OCI-LY7 (cell line): ENCODE results near the gene IGF2BP2. TPM values are rescaled to one million over a fixed set of nuclear protein-coding genes. Genes with fewer than 3 reads are reported as not detected.

Source experiments
- BruUV-seq: library from RNA; stranded (reverse); fragments of 400-500 nt; replicated peaks from 2 replicates; lab custom pipeline; 2021; lab: Mats Ljungman, UMichigan
- CTCF ChIA-PET: fragments of 300-600 bp; sonication (Branson Sonifier 250); formaldehyde crosslinking; loops from one replicate; lab custom pipeline; 2022; ENCODE audit warnings: antibody characterized with exemption; ENCODE audit not compliant: unreplicated experiment; lab: Charles Lee
- POLR2A ChIA-PET: fragments of 300-600 bp; sonication (Branson Sonifier 250); formaldehyde crosslinking; loops from one replicate; lab custom pipeline; 2022; ENCODE audit warnings: antibody characterized with exemption; lab: Charles Lee
- DNase-seq: peaks from one replicate; pipeline ENCODE4 v3.0.0-alpha.2; 2015; ENCODE audit warnings: low spot score
- H2AFZ ChIP-seq: fragments of 200-600 bp; sonication (generic), shearing (Covaris generic); 2 replicates; pipeline ENCODE4 v1.6.1; 2014; ENCODE audit warnings: mild to moderate bottlenecking, antibody characterized with exemption, low read length, moderate library complexity
- H3K27ac ChIP-seq: fragments of 200-600 bp; sonication (generic); 2 replicates; pipeline ENCODE4 v1.5.1; 2014; ENCODE audit warnings: mixed run types, low read depth, mild to moderate bottlenecking, moderate library complexity, low read length, inconsistent platforms; ENCODE audit not compliant: poor library complexity, severe bottlenecking
- H3K36me3 ChIP-seq: fragments of 200-600 bp; sonication (generic); 2 replicates; pipeline ENCODE4 v1.6.1; 2014; ENCODE audit warnings: mild to moderate bottlenecking, antibody characterized with exemption, low read length, moderate library complexity, mixed read lengths; ENCODE audit not compliant: insufficient read depth
- H3K4me1 ChIP-seq: fragments of 200-600 bp; sonication (generic); 2 replicates; pipeline ENCODE4 v1.5.1; 2014; ENCODE audit warnings: mild to moderate bottlenecking, low read length; ENCODE audit not compliant: insufficient read depth, poor library complexity, severe bottlenecking
- H3K4me2 ChIP-seq: fragments of 200-600 bp; sonication (generic); 2 replicates; pipeline ENCODE4 v1.6.1; 2014; ENCODE audit warnings: mild to moderate bottlenecking, low read length
- H3K4me3 ChIP-seq: fragments of 200-600 bp; sonication (generic); 2 replicates; pipeline ENCODE4 v1.5.1; 2014; ENCODE audit warnings: mild to moderate bottlenecking, low read depth, low read length; ENCODE audit not compliant: poor library complexity, severe bottlenecking
- H3K79me2 ChIP-seq: fragments of 200-600 bp; sonication (generic); 2 replicates; pipeline ENCODE4 v1.6.1; 2016; ENCODE audit warnings: low read depth, mild to moderate bottlenecking, low read length, moderate library complexity, mixed read lengths; ENCODE audit not compliant: insufficient read depth
- H3K9me2 ChIP-seq: fragments of 200-600 bp; sonication (generic); 2 replicates; pipeline ENCODE4 v1.6.1; 2016; ENCODE audit warnings: mild to moderate bottlenecking, low read length, mixed read lengths; ENCODE audit not compliant: insufficient read depth
- H3K9me3 ChIP-seq: fragments of 200-600 bp; sonication (generic); 2 replicates; pipeline ENCODE4 v1.6.1; 2014; ENCODE audit warnings: mild to moderate bottlenecking, mixed run types, low read length, mixed read lengths
- H4K20me1 ChIP-seq: fragments of 200-600 bp; sonication (generic); 2 replicates; pipeline ENCODE4 v1.6.1; 2014; ENCODE audit warnings: mild to moderate bottlenecking, antibody characterized with exemption, low read length, moderate library complexity, mixed read lengths; ENCODE audit not compliant: insufficient read depth
- CTCF ChIP-seq: fragments of 200-600 bp; sonication (generic); conservative IDR thresholded peaks from 2 replicates; pipeline ENCODE4 v1.5.1; 2014; ENCODE audit warnings: mild to moderate bottlenecking, antibody characterized with exemption, low read length, moderate library complexity, mixed read lengths
- EZH2phosphoT487 ChIP-seq: fragments of 200-600 bp; sonication (generic); IDR thresholded peaks from 2 replicates; pipeline ENCODE4 v1.6.1; 2018; ENCODE audit warnings: low read depth, borderline replicate concordance, mild to moderate bottlenecking, mixed run types, antibody characterized with exemption, low read length, moderate library complexity, mixed read lengths
- intact Hi-C: fragments of 100-400 bp; cut with micrococcal nuclease; formaldehyde crosslinking; loops from one replicate; pipeline ENCODE4 v1.10.0; 2022; ENCODE audit not compliant: unreplicated experiment
- total RNA-seq, 2 experiments: library from RNA; depleted of rRNA in 1 of 2; stranded (reverse); fragments of >200 nt in 1 of 2; shearing (Covaris generic) in 1 of 2; gene quantifications; 2 replicates each; pipeline ENCODE4 v1.2.3, GENCODE V29; 2014 to 2022

The IGF2BP2 gene
- total RNA-seq, 2 experiments from 2014 or later: not detected

- H3K9me2 ChIP-seq: no peaks in the 10 kb centered on the region
- no peak overlapping the region for H3K27ac ChIP-seq
- TF ChIP-seq EZH2phosphoT487: no peak
- no peak for TF ChIP-seq CTCF
- H3K4me3 ChIP-seq: no peak overlapping the region
- no peak overlapping the region for H3K4me2 ChIP-seq
- no peaks in the 10 kb centered on the region for H3K9me3 ChIP-seq
- no peaks in the 10 kb centered on the region for H3K4me1 ChIP-seq
- no peaks in the 10 kb centered on the region for H4K20me1 ChIP-seq
- H3K36me3 ChIP-seq: no peaks in the 10 kb centered on the region
- no peak overlapping the region for H2AFZ ChIP-seq
- DNase-seq: no peak
- intact Hi-C loops: no loop called here
- H3K79me2 ChIP-seq: no peaks in the 10 kb centered on the region
- ChIA-PET POLR2A (interaction anchor here (0.6 kb wide), 1 partner anchor 15 kb away, joined by 4 read pairs; no protein-coding TSS in a partner anchor), CTCF (no interaction called here)
- BruUV-seq: no TSS peak
Measured at GRCh38 chr3:185750702-185751101, 74.1 kb downstream of the IGF2BP2 start.

- DNase-seq: no peak
- intact Hi-C loops: no loop called here
- Histone ChIP-seq H3K9me2 (no peaks in the 10 kb centered on the region), H3K9me3 (no peaks in the 10 kb centered on the region), H4K20me1 (no peaks in the 10 kb centered on the region), H3K36me3 (no peaks in the 10 kb centered on the region), H2AFZ (no peak overlapping the region), H3K4me2 (no peak overlapping the region), H3K79me2 (no peaks in the 10 kb centered on the region), H3K4me1 (peaks cover 7% of the 10 kb centered on the region), H3K27ac (no peak overlapping the region), H3K4me3 (no peak overlapping the region)
- TF ChIP-seq EZH2phosphoT487 (no peak), CTCF (no peak)
- no TSS peak for BruUV-seq
- ChIA-PET POLR2A (no interaction called here), CTCF (interaction anchor here (1.0 kb wide), 1 partner anchor 18 kb away, joined by 3 read pairs; no protein-coding TSS in a partner anchor)
Measured at GRCh38 chr3:185750015-185750414, 74.8 kb downstream of the IGF2BP2 start.

GRCh38 chr3:185746470-185746869, 78.4 kb downstream of the IGF2BP2 start:
- H3K79me2 ChIP-seq: no peaks in the 10 kb centered on the region
- peaks cover 12% of the 10 kb centered on the region for H3K4me1 ChIP-seq
- ChIA-PET CTCF (no interaction called here), POLR2A (no interaction called here)
- no peak for DNase-seq
- H3K4me2 ChIP-seq: no peak overlapping the region
- intact Hi-C loops: no loop called here
- H3K9me3 ChIP-seq: no peaks in the 10 kb centered on the region
- no peak overlapping the region for H3K4me3 ChIP-seq
- no peaks in the 10 kb centered on the region for H4K20me1 ChIP-seq
- BruUV-seq: no TSS peak
- TF ChIP-seq EZH2phosphoT487: no peak
- TF ChIP-seq CTCF: no peak
- H3K27ac ChIP-seq: no peak overlapping the region
- peak overlapping the region; percentile 76 for H2AFZ ChIP-seq
- H3K9me2 ChIP-seq: no peaks in the 10 kb centered on the region
- H3K36me3 ChIP-seq: no peaks in the 10 kb centered on the region
